Fibroblast of the aortic adventitia (primary cell): ENCODE data around the gene F8A1. TPM values are rescaled to one million over a fixed set of nuclear protein-coding genes. Genes with fewer than 3 reads are reported as not detected.
"Not testable (repeated sequence)": the region's sequence is repeated elsewhere in the genome, so short reads cannot be mapped to it uniquely, and the experiment has no call there.

Source experiments
- DNase-seq: peaks from one replicate; pipeline ENCODE4 v3.0.0-alpha.2; 2010; ENCODE audit warnings: low read depth
- H3K4me3 ChIP-seq: 2 replicates; pipeline ENCODE4 v1.5.1; 2011; ENCODE audit warnings: low read depth, mild to moderate bottlenecking, control low read depth, low read length, moderate library complexity
- total RNA-seq: library from RNA; depleted of rRNA; stranded (reverse); fragments of >200 nt; gene quantifications from 2 replicates; pipeline ENCODE4 v1.2.3, GENCODE V29; 2012; ENCODE audit warnings: low replicate concordance
- TF ChIP-seq, protein P1 (sequence below): IDR thresholded peaks from 2 replicates; pipeline ENCODE4 v1.5.1; 2011; ENCODE audit warnings: mild to moderate bottlenecking, low read length, control low read depth, inconsistent platforms; ENCODE audit not compliant: insufficient read depth

Gene F8A1
- total RNA-seq, 1 donor = 7.1 TPM

DNA sequence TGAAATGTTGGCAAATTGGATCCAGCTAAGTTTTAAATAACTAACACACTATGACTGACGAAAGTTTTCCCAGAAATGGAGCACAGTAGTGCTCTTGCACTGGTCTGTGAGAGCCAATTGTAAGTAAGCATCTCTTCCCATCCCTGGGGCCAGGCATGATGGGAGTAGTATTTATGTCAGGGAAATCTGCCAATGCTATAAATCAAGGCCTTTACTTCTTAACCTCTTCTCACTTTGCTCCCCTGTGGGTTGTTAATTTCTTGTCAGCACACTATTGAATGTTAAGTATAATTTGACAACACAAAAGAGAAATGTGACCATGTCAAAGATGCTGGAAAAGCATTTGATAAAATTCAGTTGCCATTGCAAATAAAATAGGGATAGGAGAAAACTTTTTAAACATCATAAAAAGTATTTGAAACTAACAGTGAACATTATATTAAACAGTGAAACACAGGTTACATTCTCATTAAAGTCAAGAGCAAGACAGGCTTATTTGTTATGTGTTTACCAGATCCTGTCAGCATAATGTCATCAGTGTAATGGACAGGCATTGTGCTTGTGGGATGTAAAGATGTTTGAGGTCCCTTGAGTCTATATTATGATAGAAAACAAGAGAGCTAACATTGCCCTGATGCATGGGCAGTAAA is 5.0 kb downstream of the F8A1 start:
- TF ChIP-seq, protein P1, sequence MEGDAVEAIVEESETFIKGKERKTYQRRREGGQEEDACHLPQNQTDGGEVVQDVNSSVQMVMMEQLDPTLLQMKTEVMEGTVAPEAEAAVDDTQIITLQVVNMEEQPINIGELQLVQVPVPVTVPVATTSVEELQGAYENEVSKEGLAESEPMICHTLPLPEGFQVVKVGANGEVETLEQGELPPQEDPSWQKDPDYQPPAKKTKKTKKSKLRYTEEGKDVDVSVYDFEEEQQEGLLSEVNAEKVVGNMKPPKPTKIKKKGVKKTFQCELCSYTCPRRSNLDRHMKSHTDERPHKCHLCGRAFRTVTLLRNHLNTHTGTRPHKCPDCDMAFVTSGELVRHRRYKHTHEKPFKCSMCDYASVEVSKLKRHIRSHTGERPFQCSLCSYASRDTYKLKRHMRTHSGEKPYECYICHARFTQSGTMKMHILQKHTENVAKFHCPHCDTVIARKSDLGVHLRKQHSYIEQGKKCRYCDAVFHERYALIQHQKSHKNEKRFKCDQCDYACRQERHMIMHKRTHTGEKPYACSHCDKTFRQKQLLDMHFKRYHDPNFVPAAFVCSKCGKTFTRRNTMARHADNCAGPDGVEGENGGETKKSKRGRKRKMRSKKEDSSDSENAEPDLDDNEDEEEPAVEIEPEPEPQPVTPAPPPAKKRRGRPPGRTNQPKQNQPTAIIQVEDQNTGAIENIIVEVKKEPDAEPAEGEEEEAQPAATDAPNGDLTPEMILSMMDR = no peak
- no peak overlapping the region for H3K4me3 ChIP-seq
- peak; percentile 2 for DNase-seq

DNA sequence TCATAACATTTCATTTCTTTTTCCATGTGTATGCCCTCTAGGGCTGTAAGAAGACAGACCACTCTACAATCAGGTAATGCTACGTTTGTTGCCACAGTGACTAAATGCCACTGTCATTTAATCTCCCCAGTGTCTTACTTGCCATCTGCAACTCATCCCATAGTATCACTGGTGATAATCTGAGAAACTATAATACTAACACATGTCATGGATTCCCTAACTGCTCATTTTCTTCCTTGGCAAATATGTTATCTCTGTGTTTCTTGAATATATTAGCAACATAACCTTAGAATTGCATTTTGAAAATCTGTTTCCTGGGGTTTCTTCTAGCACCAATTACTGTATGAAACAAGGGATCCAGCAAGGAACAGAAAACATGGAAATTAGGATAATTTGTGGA is 6.1 kb downstream of the F8A1 start:
- TF ChIP-seq, protein P1 = no peak
- no peak for DNase-seq
- H3K4me3 ChIP-seq = no peak overlapping the region

DNA sequence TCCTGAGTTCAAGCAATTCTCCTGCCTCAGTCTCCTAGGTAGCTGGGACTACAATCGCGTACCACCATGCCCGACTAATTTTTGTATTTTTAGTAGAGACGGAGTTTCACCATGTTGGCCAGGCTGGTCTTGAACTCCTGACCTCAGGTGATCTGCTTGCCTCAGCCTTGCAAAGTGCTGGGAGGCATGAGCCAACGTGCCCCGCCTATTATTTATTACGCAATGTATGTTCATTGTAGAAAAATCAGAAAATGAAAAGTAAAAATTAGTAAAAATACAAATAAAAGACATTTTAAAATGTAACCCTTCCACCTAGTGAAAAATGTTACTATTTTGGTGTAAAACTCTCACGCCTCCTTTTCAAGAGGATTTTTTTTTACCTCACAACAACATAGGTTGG is 14.2 kb downstream of the F8A1 start:
- TF ChIP-seq, protein P1 = no peak
- DNase-seq = no peak
- H3K4me3 ChIP-seq = no peak overlapping the region

DNA sequence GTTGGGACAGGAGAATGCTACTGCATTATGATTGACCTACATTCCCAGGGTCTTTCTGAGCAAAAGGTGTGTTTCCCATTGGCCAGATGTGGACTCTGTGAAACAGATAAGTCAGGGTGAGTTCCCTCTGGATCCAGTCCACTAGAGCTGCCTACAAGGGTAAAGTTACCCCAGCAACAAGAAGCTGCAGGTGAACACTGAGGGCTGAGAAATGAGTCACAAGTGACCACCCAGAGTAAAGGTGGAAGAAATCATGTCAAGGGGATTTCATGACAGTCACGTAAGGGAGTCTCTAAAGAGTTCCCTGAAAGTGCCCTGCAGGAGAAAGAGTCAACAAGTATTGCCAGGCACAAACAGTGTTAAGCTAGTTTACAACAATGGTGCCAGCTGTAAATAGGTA is 16.3 kb downstream of the F8A1 start:
- H3K4me3 ChIP-seq = no peak overlapping the region
- TF ChIP-seq, protein P1 = no peak
- DNase-seq = no peak

DNA sequence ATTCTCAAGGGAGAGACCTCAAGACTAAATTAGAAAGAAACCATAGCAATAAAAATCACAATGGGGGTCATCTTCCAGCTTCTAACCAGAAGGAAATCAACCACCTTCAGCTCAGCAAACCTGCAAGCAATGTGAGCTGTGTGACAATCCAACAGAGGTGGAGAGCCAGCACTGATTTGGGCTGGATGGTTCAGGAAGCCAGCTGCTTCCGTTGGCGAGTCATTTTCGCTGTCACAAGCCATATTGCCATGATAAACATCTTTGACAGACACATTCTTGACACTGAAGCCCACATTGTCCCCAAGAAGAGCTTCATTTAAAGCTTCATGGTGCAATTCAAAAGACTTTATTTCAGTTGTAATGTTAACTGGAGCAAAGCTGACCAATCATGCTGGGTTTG is 22.7 kb downstream of the F8A1 start:
- TF ChIP-seq, protein P1 = no peak
- DNase-seq = no peak
- no peak overlapping the region for H3K4me3 ChIP-seq

DNA sequence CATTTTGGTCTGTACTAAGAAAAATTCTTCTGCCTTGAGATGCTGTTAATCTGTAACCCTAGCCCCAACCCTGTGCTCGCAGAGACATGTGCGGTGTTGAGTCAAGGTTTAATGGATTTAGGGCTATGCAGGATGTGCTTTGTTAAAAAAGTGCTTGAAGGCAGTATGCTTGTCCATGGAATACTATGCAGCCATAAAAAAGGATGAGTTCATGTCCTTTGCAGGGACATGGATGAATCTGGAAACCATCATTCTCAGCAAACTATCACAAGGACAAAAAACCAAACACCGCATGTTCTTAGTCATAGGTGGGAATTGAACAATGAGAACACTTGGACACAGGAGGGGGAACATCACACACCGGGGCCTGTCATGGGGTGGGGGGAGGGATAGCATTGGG is 23.9 kb downstream of the F8A1 start:
- DNase-seq, H3K4me3 ChIP-seq: not testable (repeated sequence)

DNA sequence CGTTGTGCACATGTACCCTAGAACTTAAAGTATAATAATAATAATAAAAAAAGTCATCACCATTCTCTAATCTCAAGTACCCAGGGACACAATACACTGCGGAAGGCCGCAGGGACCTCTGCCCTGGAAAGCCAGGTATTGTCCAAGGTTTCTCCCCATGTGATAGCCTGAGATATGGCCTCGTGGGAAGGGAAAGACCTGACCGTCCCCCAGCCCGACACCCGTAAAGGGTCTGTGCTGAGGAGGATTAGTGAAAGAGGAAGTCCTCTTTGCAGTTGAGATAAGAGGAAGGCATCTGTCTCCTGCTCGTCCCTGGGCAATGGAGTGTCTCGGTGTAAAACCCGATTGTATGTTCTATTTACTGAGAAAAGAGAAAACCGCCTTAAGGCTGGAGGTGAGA is 24.4 kb downstream of the F8A1 start:
- H3K4me3 ChIP-seq, DNase-seq: not testable (repeated sequence)

DNA sequence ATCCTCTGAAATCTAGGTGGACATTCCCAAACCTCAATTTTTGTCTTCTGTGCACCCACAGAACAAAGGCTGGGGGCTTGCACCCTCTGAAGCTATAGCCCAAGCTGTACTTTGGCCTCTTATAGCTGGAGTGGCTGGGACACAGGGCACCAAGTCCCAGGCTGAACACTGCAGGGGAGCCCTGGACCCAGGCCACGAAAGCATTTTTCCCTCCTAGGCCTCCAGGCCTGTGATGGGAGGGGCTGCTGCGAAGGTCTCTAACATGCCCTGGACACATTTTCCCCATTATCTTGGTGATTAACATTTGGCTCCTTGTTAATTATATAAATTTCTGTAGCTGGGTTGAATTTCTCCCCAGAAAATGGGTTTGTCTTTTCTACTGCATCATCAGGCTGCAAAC is 27.9 kb downstream of the F8A1 start:
- no peak for DNase-seq
- TF ChIP-seq, protein P1 = no peak
- no peak overlapping the region for H3K4me3 ChIP-seq
